Activated T-helper 1 cell treated with anti-CD3 and anti-CD28 coated beads, Interleukin-12 subunit alpha, Interleukin-12 subunit beta, Interleukin-2, Interleukin-4 antibody, amounts not matched to agents 30 ng/mL and 10 ng/mL and 1 ng/mL, durations not matched to agents 14 hours and 24 hours and 36 hours (primary cell): ENCODE data around the gene WFIKKN2. TPM values are rescaled to one million over a fixed set of nuclear protein-coding genes. Genes with fewer than 3 reads are reported as not detected.

Experiments used
- DNase-seq: peaks from one replicate; pipeline ENCODE4 v3.0.0; 2021; ENCODE audit warnings: low spot score
- H3K27ac Mint-ChIP-seq: one replicate; pipeline ENCODE4 v1.8.0; 2021; ENCODE audit warnings: mild to moderate bottlenecking, mixed read lengths
- H3K27me3 Mint-ChIP-seq: one replicate; pipeline ENCODE4 v1.8.0; 2022; ENCODE audit warnings: mild to moderate bottlenecking, moderate library complexity, mixed read lengths; ENCODE audit not compliant: insufficient read depth
- H3K36me3 Mint-ChIP-seq: one replicate; pipeline ENCODE4 v1.8.0; 2021; ENCODE audit warnings: low read depth, mixed read lengths
- H3K4me1 Mint-ChIP-seq: one replicate; pipeline ENCODE4 v1.8.0; 2021; ENCODE audit warnings: low read depth, mixed read lengths
- H3K4me3 Mint-ChIP-seq: one replicate; pipeline ENCODE4 v1.8.0; 2021; ENCODE audit warnings: mild to moderate bottlenecking, moderate library complexity, mixed read lengths
- H3K9me3 Mint-ChIP-seq: one replicate; pipeline ENCODE4 v1.8.0; 2021; ENCODE audit warnings: mixed read lengths
- intact Hi-C: fragments of 100-400 bp; cut with micrococcal nuclease; formaldehyde crosslinking; loops from one replicate; pipeline ENCODE4 v1.15.1; 2024
- total RNA-seq: library from RNA; stranded (reverse); gene quantifications from 2 replicates; pipeline ENCODE4 v1.2.3, GENCODE V29; 2022

WFIKKN2 gene, protein sequence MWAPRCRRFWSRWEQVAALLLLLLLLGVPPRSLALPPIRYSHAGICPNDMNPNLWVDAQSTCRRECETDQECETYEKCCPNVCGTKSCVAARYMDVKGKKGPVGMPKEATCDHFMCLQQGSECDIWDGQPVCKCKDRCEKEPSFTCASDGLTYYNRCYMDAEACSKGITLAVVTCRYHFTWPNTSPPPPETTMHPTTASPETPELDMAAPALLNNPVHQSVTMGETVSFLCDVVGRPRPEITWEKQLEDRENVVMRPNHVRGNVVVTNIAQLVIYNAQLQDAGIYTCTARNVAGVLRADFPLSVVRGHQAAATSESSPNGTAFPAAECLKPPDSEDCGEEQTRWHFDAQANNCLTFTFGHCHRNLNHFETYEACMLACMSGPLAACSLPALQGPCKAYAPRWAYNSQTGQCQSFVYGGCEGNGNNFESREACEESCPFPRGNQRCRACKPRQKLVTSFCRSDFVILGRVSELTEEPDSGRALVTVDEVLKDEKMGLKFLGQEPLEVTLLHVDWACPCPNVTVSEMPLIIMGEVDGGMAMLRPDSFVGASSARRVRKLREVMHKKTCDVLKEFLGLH
- not detected in 2 replicates for total RNA-seq

DNA sequence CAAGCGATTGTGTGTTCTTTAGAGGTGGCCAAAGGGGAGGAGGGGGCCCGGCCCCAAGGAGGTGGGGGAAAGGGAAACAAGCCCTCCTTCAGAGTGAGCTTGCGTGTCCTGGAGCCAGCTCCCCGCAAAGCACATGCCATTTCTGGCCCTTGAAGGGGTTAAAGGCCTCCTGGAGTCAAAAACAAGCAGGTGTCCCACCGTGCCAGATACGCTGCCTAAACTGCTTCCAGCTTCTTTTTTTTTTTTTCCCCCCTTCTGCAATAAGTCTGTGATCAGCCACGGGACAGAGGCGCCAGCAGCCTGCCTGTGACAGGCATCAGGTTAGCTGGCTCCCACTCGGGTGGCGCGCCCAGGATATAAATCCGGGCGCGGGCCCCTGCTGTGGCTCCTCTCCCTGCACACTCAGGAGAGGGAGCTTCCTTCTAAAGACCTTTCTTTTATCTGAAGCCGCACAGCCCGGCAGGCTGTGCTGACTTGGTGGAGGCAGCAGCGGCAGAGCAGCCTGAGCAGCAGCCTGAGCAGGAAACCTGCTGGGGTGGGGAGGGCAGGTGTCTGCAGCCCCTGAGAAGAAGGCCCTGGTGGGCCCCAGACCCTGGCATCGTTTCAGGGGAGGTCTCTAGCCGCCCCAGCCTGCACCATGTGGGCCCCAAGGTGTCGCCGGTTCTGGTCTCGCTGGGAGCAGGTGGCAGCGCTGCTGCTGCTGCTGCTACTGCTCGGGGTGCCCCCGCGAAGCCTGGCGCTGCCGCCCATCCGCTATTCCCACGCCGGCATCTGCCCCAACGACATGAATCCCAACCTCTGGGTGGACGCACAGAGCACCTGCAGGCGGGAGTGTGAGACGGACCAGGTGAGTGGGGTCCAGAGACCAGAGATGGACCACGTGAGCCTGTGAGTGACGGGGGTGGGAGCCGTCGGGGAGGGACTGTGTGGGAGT is at the start of gene WFIKKN2:
Gene WFIKKN2 (plus strand): TSS at position 286 of the 934 bp plus-strand sequence. CDS start 352 bp downstream, at position 638.
- intact Hi-C loops, result no loop called here
- Mint-ChIP-seq H3K27ac (no peak within 1 kb of the TSS), H3K27me3 (peaks cover 5% of the 10 kb centered on the region), H3K4me1 (no peaks in the 10 kb centered on the region), H3K4me3 (no peak within 1 kb of the TSS), H3K36me3 (no peaks in the 10 kb centered on the region), H3K9me3 (no peaks in the 10 kb centered on the region)
- DNase-seq, result no peak

DNA sequence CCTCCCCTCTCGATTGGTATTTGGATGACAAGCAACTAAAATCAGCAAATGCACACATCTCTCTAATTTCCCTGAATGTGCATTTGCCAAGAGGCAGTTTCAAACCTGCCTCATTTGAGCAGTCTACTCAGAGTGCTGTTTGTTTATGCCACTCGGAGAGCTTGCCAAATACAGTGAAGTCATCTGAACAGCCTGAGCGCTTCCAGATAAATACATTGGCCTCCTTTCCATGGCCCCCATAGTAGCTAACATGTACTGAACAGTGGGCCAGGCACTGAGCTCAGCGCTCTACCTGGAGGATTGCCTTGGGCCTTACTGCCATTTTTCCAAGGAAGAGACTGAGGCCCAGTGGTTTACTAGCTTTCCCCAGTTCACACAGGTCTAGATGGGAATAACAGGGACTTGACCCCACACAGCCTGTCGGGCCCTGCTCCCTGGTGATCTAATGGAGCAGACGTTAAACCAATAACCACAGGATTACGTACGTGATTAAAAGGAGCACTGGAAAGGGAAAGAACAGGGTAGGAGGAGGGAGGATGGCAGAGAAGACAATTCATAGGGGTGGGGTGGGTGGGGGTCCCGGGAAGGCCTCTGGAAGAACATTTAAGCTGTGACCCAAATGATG is 49.3 kb upstream of the WFIKKN2 start:
- Mint-ChIP-seq H3K9me3 (no peaks in the 10 kb centered on the region), H3K27ac (no peak overlapping the region), H3K27me3 (peaks cover 29% of the 10 kb centered on the region), H3K4me1 (peaks cover 6% of the 10 kb centered on the region), H3K4me3 (no peak overlapping the region), H3K36me3 (no peaks in the 10 kb centered on the region)
- intact Hi-C loops, result no loop called here
- no peak for DNase-seq

DNA sequence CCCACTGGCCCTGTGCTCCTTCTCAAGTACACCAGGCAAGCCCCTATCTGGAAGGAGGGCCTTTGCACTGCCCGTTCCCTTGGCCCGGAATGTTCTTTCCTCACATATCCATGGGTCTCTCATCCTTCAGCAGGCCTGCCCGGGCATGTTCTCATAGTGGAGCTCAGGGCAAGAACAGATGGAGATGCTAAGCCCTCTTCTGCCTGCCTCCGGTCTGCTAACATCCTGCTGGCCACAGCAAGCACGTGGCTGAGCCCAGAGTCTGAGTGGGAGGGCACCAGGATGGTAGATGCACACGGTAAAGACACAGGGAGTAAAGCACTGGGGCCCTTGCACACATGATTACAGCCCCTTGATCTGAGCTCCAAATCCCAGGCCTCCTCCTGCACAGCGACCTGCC is 48.3 kb upstream of the WFIKKN2 start:
- no peaks in the 10 kb centered on the region for H3K9me3 Mint-ChIP-seq
- intact Hi-C loops, result no loop called here
- H3K4me3 Mint-ChIP-seq, result no peak overlapping the region
- peaks cover 22% of the 10 kb centered on the region for H3K27me3 Mint-ChIP-seq
- H3K27ac Mint-ChIP-seq, result no peak overlapping the region
- DNase-seq, result no peak
- peaks cover 6% of the 10 kb centered on the region for H3K4me1 Mint-ChIP-seq
- no peaks in the 10 kb centered on the region for H3K36me3 Mint-ChIP-seq

DNA sequence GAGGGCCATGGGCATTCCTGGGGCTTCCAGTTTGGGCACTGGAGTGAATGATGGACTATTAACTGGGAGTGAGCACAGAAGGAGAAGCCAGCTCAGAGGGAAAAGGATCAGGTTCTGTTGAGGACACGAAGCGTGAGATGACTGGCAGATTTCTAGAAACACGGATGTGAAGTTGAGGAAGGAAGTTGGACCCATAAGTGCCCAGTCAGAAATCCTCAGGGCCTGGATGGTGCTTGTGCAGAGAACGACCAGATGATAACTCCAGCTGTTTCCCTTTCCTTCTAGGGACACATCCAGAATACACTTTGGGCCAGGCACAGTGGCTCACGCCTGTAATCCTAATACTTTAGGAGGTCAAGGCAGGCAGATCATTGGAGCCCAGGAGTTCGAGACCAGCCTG is 44.8 kb upstream of the WFIKKN2 start:
- intact Hi-C loops, result no loop called here
- Mint-ChIP-seq H3K9me3 (no peaks in the 10 kb centered on the region), H3K36me3 (no peaks in the 10 kb centered on the region), H3K27me3 (peaks cover 6% of the 10 kb centered on the region), H3K4me3 (no peak overlapping the region), H3K4me1 (no peaks in the 10 kb centered on the region), H3K27ac (no peak overlapping the region)
- no peak for DNase-seq

DNA sequence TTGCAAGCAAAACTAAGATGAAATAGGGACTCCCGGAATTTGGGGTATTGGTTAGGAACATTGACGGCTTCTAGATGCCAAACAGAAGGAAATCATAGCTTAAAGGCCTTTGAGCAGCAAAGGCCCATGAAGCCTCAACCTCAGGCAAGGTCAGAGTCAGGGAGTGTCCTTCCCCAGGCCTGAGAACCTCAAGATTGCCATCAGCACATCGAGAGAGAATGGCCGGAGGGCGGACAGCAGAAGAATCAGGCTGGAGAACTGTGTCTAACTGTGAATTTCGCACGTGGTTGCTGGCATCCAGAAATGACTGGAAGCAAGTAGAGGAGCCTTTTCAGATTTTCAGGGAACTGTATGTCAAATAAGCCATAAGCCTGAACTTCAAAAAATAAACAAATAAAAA is 43.3 kb upstream of the WFIKKN2 start:
- H3K36me3 Mint-ChIP-seq, result no peaks in the 10 kb centered on the region
- no peak overlapping the region for H3K4me3 Mint-ChIP-seq
- no peaks in the 10 kb centered on the region for H3K9me3 Mint-ChIP-seq
- intact Hi-C loops, result no loop called here
- no peaks in the 10 kb centered on the region for H3K4me1 Mint-ChIP-seq
- H3K27ac Mint-ChIP-seq, result no peak overlapping the region
- no peak for DNase-seq
- peaks cover 4% of the 10 kb centered on the region for H3K27me3 Mint-ChIP-seq

DNA sequence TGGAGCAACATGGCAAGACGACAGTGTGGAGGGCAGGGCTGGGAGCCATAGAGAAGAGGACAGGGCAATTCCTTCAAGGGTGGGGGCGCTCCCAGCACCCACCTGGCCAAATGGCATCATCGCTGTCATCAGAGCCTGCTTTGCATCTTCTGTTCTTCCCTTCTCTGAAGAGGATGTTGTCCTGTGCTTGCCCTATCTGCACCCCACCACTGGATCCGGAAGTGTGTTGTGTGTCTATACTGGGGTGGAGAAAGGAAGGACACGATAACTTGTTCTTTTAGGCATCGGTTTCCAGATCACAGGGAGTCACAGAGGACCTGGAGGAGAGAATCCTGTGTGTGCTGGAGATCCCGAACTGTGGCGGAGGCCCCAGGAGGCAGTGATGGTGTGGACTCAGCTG is 42.4 kb upstream of the WFIKKN2 start:
- no peak for DNase-seq
- no peak overlapping the region for H3K27ac Mint-ChIP-seq
- no peak overlapping the region for H3K4me3 Mint-ChIP-seq
- H3K9me3 Mint-ChIP-seq, result no peaks in the 10 kb centered on the region
- no peaks in the 10 kb centered on the region for H3K36me3 Mint-ChIP-seq
- peaks cover 4% of the 10 kb centered on the region for H3K27me3 Mint-ChIP-seq
- no peaks in the 10 kb centered on the region for H3K4me1 Mint-ChIP-seq
- intact Hi-C loops, result no loop called here

DNA sequence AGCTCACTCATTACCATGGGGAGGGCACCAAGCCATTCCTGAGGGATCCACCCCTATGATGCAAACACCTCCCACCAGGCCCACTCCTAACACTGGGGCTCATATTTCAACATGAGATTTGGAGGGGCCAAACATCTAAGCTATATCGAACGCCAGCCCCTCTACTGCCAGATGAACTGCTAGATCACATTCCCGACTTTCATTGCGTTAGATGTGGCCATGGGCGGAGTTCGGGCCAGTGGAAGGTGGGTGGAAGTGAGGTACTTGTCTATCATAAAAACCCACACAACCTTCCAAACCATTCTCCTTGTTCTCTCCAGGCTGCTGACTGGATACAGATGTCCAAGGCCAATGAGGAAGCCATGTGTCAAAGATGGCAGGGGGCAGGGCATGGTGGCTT is 41.0 kb upstream of the WFIKKN2 start:
- Mint-ChIP-seq H3K27ac (no peak overlapping the region), H3K4me1 (no peaks in the 10 kb centered on the region), H3K27me3 (peaks cover 4% of the 10 kb centered on the region), H3K36me3 (no peaks in the 10 kb centered on the region), H3K9me3 (no peaks in the 10 kb centered on the region), H3K4me3 (no peak overlapping the region)
- no peak for DNase-seq
- intact Hi-C loops, result no loop called here

DNA sequence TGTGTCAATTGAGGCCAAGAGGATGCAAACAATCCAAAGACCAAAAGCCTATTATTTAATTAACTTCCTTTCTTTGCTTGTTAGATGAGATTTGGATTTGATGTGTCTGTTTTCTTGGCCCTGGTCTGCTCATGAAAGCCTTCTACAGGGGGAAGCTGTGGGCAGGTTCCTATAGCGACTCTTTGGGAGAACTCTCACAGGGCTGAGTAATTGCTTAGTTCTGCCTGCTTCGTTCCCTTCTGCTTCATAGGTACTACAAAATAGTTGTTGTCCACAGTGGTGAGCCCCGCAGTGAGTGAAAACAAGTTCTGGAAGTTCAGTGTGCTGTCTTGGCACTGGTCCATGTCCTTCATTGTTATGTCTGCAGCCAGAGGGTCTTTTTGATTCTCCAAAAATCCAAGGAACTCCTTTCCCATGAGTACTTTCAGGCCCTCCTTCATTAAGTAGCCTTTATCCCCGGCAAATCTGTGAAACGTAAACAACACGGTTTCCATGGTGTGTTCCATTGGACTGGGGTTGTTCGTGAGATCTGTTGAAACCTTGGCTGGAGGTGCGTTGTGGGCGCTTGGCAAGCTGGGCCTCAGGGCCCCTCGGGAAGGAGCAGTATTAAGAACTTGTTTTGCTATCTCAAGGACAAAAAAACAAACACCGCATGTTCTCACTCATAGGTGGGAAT is 38.1 kb upstream of the WFIKKN2 start:
- no peak overlapping the region for H3K27ac Mint-ChIP-seq
- H3K27me3 Mint-ChIP-seq, result no peaks in the 10 kb centered on the region
- H3K4me1 Mint-ChIP-seq, result no peaks in the 10 kb centered on the region
- DNase-seq, result no peak
- H3K4me3 Mint-ChIP-seq, result no peak overlapping the region
- H3K9me3 Mint-ChIP-seq, result no peaks in the 10 kb centered on the region
- intact Hi-C loops, result no loop called here
- no peaks in the 10 kb centered on the region for H3K36me3 Mint-ChIP-seq

DNA sequence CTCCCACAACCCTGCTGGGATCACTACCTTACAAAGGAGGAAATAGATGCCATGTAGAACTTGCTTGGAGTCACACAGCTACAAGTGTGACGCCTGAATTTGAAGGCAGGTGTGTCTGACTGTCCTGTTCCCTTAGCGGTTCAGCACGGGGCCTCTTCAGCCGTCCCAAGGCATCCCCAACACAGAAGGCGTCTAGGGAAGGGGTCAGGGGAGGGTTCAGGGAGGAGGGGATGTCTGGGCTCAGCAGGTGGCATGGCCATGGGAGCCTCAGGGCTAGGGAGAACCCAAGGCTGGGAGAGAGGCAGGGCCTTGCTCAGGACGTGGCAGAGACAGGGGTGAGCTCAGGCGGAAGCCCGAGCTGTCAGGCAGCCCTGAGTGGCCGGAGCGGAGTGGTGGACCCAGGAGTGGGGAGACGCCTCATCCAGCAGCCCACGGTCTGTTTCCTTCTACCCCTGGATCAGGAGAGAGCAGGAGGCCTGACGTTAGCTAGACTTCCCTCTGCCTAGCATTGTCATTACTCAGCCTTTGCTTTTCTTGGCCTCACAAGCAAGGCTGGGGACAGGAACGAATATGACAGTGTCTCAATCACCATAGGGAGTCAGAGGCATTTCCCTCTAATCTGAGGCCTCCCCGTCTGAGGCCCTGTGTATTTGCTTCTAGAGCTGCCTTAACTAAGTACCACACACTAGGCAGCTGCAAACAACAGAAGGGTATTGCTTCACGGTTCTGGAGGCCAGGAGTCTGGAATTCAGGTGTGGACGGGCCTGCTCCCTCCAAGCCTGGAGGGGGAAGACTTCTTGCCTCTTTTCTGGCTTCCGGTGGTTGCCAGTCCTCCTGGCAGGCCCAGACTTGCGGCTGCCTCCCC is 36.7 kb upstream of the WFIKKN2 start:
- Mint-ChIP-seq H3K36me3 (no peaks in the 10 kb centered on the region), H3K9me3 (no peaks in the 10 kb centered on the region), H3K4me1 (no peaks in the 10 kb centered on the region), H3K27ac (no peak overlapping the region), H3K27me3 (no peaks in the 10 kb centered on the region), H3K4me3 (no peak overlapping the region)
- DNase-seq, result no peak
- intact Hi-C loops, result no loop called here

DNA sequence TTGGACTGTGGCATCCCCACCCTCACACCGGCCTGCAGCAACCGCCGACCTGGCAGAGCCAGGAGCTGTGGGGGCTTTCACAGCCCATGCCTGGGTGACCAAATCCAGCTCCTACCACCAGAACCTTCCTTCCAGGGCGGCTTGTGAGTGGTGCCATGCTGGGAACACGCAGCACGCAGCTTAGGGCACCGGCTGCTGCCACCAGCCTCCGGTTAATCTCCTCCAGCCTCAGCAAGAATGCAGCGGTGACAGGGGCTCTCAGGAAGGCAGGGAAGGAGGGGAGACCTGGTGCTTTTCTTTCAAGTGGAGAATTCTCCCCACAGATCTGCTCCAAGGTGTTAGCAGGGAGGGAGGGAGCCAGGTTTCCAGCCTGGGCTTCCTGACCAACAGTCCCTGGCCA is 35.8 kb upstream of the WFIKKN2 start:
- no peak for DNase-seq
- no peaks in the 10 kb centered on the region for H3K9me3 Mint-ChIP-seq
- intact Hi-C loops, result no loop called here
- H3K27ac Mint-ChIP-seq, result no peak overlapping the region
- H3K36me3 Mint-ChIP-seq, result no peaks in the 10 kb centered on the region
- no peak overlapping the region for H3K4me3 Mint-ChIP-seq
- no peaks in the 10 kb centered on the region for H3K4me1 Mint-ChIP-seq
- H3K27me3 Mint-ChIP-seq, result peaks cover 2% of the 10 kb centered on the region

DNA sequence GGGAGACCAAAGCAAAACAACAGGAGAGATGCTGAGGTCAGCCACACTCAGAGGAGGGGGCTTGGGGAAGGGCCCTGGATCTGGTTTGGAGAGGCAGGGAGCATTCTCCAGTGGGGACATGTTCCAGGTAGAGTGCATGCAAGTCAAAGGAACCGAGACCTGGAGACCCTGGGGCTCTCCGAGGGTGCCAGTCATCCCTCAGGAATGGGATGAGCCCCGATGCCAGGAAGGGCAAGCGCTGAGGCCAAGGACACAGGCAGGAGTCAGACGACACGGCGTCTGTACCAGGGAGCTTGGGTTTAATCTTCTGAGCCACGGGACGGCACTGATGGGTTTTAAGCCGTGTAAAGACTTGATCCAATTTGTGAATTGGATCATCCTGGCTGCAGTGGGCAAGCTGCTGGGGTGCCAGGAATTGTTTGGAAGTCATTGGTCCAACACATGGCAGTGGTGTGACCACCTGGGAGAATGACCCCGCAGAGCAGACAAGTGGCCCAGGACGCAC is 35.1 kb upstream of the WFIKKN2 start:
- no peaks in the 10 kb centered on the region for H3K36me3 Mint-ChIP-seq
- H3K27ac Mint-ChIP-seq, result no peak overlapping the region
- no peaks in the 10 kb centered on the region for H3K9me3 Mint-ChIP-seq
- H3K4me3 Mint-ChIP-seq, result no peak overlapping the region
- H3K27me3 Mint-ChIP-seq, result peaks cover 2% of the 10 kb centered on the region
- DNase-seq, result no peak
- H3K4me1 Mint-ChIP-seq, result no peaks in the 10 kb centered on the region
- intact Hi-C loops, result no loop called here
